Right lobe of liver (tissue), 4 donors: ENCODE measurements around the gene KBTBD12.

Source experiments
- POLR2A ChIP-seq: fragments of 450-650 bp; IDR thresholded peaks from one replicate; pipeline ENCODE4 v1.6.1; 2017; ENCODE audit warnings: antibody characterized with exemption, mild to moderate bottlenecking
- TF ChIP-seq, protein P1 (sequence below), 4 donors: fragments of 200-600 bp in 3 of 4; fragments of 450-650 bp in 1 of 4; IDR thresholded peaks; one replicate each; pipeline versions ENCODE4 v1.5.1 to v1.8.0; 2016 to 2022; ENCODE audit warnings: antibody characterized with exemption in 4 of 4, mild to moderate bottlenecking in 2 of 4
- donor health status: DM: no; HTN: no; CAD: no.
- donor health status: DM: no; HTN: no; CAD: no.
- donor health status: DM: no; HTN: yes; CAD: no.

DNA sequence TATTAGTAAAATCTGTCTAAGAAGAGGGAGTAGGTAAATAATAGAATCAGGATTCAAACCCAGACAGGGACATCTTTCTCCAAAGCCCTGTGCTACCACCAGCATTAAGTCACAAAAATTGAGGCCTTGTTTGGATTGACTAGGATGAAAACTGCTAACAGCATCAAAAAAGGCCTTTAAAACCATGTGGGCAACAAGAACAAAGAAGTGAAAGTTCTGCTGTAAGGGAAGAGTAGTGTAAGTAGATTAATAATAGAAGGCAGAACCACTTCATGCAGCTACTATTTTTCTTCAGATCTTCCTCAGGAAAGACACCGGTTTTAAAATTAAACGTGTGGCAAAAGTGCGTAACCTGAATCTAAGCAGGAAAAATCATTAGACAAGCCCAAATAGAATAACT lies 15.3 kb upstream of the KBTBD12 start:
- TF ChIP-seq, protein P1, sequence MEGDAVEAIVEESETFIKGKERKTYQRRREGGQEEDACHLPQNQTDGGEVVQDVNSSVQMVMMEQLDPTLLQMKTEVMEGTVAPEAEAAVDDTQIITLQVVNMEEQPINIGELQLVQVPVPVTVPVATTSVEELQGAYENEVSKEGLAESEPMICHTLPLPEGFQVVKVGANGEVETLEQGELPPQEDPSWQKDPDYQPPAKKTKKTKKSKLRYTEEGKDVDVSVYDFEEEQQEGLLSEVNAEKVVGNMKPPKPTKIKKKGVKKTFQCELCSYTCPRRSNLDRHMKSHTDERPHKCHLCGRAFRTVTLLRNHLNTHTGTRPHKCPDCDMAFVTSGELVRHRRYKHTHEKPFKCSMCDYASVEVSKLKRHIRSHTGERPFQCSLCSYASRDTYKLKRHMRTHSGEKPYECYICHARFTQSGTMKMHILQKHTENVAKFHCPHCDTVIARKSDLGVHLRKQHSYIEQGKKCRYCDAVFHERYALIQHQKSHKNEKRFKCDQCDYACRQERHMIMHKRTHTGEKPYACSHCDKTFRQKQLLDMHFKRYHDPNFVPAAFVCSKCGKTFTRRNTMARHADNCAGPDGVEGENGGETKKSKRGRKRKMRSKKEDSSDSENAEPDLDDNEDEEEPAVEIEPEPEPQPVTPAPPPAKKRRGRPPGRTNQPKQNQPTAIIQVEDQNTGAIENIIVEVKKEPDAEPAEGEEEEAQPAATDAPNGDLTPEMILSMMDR (IDR thresholded peaks at IDR 0.05) = no peak
- no peak for TF ChIP-seq POLR2A
